Lung microvascular endothelial cell (primary cell): ENCODE measurements around the gene ANO2. TPM values are rescaled to one million over a fixed set of nuclear protein-coding genes. Genes with fewer than 3 reads are reported as not detected.

Experiments
- DNase-seq, 2 donors: peaks; one replicate each; pipeline versions ENCODE4 v3.0.0 to v3.0.0-alpha.2; 2010; ENCODE audit warnings: low read depth in 2 of 2
- total RNA-seq: library from RNA; depleted of rRNA; stranded (reverse); fragments of >200 nt; gene quantifications from 2 replicates; pipeline ENCODE4 v1.2.1, GENCODE V29; 2014

ANO2 gene
- total RNA-seq, 1 donor from 2014 or later = 84.1 TPM

DNA sequence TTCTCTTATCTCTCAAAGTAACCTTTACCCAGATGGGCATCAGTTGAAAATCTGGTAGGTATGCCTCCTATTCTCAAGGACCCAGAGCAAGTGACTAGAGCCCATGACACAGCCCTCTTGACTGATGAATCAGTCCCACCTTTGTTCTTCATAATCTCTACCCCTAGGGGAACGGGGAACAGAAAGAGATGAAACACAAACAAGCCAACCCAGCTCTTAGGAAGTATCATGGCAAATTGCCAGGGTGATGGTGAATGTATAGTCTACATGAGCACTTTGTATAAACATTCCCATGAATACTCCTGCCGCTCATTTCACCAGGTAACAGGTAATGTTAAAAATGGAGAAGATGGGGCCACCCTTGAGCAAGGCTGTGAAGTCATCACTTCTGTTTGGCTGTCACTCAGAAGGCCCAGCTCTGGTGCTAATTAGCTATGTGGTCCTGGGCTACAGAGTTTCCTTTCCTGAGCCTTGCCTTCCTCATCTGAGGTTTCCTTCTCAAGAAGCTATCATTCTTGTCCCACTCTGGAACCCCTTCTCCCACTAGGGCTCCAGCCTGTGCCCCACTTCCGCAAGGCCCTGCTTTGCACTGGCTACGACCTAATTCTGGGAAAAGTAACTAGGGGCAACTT is 161.7 kb downstream of the ANO2 start:
- DNase-seq = peak in 1 of 2 donors; percentile 50

DNA sequence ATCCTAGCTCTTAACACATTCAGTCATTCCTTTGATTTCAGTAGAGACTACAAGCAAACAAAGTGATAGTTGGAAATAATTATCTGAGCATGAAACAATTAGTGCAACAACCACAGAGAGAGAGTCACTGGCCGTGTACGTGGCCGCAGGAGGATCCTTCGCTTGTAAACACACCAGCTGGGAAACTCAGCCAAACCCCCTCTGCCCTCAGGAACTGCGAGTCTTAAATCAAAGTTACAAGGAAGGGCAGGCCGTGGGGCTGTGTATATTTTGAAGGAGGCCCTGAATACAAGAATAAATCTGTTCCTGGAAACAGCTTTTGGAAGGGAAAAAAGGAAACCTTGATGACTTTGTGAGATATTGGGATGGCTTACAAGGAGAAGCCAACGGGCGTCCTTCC is 164.5 kb downstream of the ANO2 start:
- DNase-seq = no peak

DNA sequence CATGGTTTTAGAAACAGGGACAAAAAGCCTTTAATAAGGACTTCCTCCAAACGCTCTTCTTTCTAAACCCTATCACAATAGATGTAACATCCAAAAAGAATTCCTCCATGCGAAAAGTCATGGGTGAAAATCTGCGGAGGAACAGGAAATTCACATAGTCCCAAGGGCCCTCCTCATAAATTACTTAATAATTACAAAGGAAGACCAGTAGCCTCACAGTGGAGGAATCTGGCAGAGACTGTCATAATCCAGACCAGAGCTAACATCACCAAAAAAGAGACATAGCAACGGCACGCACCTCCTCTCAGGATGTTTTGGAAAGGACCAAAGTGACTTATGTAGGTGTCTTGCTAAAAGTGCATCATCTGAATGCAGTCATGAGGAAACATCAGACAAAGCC is 165.7 kb downstream of the ANO2 start:
- DNase-seq = no peak

DNA sequence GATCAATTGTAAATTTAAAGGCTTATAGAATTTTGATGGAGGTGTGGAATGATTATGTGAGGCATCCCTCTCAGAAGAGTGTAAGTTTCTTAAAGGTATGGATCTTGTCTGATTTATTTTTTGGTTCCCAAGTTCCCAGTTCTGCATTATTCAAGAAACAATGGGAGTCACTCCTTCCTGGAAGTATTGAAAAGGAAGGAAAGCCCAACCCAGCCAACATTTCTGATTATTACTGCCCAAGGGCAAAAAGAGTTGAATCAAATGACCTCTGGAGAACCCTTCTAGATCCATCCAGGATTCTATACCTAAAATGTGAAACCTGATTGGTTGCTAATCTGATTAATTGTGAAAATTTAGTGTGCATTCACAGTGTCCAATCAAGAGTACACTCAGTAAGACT is 166.2 kb downstream of the ANO2 start:
- no peak for DNase-seq

DNA sequence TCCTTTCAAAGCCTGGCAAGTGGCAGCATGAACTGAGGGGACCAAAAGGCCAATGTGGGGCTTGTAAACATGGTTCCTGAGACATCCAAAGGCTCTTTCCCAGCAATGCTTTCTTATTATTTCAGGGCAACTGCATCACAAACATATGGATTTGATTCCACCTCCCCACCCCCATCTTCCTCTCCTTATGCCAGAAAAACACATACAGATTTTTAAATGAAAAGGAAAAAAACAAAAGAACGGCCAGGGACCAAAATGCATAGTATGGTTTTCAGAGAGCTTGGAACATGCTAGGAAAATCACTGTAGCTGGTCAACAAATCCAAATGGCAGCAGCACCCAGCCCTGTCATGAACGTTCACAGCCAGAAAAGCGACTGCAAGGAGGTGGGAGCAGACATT is 167.6 kb downstream of the ANO2 start:
- no peak for DNase-seq

DNA sequence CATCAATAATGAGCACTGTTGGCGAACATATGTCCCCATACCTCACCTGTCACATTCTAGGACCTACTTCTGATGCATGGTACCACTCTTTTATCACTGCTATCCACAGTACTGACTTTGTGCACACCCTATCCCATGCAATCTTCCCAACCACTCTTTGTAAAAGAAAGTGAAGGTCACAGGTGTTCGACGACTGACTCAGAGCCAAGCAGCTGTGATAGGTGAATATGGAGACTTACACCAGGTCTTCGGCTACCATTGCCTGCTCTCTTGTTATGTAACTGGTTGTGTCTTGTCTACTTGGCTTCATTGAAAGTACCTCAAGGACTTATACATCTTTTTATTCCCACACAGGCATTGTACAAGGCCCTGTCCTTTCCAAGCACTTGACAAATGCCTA is 169.0 kb downstream of the ANO2 start:
- no peak for DNase-seq

DNA sequence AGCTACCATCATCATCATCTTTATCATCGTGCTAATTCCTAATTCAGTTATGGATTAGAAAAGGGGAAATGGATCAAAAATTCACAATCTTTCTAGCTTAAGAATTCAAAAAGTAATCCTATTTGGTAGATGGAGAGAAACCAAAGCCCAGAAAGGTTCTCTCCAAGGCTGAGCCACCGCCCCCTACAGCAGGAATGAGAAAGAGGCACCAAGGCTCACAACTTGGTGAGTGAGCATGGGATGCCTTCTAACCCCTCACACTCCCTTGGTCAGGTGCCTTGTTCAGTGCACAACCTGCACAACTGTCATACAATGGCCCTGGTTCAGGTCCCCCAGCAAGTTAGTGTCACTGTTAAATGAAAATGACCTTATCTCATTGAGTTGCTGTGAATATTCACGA is 171.5 kb downstream of the ANO2 start:
- DNase-seq = no peak

DNA sequence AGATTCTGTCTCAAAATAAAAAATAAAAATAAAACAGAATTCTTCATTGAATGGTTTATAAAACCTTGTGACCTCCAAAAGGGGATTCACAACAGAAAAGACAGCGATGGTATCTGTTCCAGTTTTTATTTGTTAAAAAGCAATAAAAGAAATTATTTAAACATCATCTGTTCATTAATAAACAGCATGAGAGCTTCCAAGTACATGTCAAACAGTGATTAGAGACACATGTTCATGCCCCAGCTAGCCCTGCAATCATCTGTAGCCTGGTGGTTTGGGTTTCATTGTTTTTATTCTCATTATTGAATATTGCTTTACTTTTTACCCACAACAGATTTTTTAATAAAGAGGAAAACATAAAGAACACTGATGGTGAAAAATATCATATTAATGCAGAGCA is 173.3 kb downstream of the ANO2 start:
- no peak for DNase-seq

DNA sequence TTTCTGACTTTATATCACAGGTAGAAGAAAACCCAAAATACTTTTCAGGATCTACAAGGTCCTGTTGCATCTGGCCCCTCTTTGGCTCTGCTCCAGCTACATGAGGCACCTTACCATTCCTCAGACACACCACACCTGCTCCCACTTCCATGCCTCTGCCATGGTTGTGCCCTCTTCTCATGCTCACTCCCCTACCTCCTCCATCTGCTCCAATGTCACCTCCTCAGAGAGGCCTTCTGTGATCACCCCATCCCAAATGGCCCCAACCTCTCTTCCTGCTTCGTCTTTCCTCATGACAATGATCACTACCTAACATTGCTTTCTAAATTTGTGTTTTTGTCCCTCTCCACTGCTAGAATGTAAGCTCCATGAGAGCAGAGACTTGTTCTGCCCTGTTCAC is 174.3 kb downstream of the ANO2 start:
- no peak for DNase-seq

DNA sequence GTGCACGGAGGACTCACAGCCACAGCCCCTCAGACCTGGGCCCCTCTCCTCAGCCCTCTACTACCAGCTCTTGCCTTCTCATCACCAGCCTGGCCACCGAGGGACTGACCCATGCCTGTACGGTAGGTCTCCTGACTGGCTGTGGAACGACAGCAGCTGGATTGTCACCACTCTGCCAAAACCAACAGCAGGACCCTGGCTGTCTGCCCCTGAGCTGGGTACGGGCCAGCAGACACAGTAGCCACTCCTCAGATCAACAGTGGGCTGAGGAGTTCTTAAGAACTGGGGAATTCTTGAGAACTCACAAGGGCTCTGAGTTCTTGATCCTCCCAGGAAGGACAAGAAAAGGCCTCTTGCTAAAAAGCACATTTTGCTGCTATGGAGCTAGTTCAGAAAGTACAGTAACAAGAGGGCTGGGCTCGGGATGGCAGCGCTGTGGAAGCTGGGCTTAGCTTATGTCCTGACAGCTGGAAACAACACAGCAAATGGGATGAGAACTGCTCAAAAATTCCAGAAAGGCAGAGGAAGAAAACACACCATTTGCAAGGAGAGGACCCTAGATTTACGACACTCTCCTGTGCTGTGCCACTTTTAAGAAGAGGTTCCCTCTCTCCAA is 176.4 kb downstream of the ANO2 start:
- DNase-seq = peak in 1 of 2 donors; percentile 69

DNA sequence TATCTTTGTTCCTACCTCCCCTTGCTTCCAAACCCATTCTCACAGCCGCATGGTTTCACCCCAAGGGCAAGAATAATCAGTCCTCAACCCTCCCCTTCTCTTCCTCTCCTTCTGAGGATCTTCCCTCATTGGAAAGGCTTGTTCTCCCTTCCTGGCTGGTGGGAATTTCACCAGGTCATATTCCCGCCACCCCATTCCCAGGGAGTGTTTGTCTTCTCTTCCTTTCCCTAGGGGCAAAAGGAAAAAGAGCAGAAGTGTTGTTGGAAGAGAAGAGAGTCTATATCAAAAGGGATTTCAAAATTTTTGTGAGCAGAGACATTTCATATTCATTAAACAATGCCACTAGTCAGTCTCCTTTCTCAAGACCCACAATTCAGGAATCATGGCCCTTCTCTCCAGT is 176.9 kb downstream of the ANO2 start:
- no peak for DNase-seq

DNA sequence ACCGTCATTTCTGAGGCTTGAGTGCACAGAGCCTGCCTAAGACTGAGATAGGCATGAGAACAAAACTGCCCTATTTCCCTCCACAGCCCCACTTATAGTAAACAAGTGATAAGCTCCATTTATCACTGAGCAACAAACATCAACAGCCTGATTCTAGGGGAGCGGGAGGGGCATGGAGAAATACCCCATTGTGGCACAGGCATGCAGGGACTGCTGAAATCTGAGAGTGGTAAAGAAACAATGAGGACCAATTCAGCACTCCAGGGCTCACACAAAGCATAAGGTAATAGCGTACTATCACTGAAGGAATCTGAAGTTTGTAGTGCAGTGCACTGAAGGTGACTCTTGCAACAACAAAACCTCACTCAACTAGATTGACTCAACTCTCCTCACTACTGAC is 186.7 kb downstream of the ANO2 start:
- no peak for DNase-seq

DNA sequence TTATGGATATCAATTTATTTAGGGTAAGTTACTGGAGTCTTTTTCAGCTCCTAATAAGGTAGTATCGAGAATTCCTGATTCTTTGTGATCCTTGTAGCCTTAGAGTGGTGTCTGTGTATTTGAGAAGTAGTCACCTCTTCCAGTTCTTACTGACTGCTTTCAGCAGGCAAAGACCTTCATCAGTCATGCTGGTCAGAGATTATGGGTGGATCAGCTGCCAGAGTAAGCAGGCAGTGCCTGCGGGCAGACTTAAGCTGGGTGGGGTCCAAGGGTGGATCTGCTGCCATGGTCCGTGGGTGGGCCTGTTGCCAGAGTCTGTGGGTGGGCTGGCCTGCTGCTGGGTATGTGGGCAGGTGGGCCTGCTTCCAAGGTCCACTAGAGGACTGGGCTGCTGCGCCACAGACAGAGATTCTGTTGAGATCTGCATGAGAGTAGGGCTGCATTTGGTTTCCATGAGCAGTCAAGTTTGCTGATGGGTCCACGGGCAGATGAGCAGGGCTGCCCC is 188.7 kb downstream of the ANO2 start:
- DNase-seq = no peak

DNA sequence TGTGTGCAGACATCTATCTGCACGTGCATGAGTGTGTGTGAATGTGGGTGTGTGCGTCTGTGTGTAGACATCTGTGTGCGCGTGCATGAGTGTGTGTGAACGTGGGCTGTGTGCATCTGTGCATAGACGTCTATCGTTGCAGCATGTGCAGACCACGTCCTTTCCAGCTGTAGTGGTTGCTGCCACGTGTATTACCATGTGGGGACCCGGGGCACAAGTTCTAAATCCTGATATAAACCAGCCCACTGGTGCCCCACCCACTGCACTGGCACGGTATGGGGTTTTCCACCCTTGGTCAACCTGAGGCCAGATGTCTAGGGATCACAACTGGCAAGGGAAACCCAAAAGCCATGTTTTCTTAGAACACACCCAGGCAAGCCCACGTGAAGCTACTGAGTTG is 197.0 kb downstream of the ANO2 start:
- DNase-seq = no peak

DNA sequence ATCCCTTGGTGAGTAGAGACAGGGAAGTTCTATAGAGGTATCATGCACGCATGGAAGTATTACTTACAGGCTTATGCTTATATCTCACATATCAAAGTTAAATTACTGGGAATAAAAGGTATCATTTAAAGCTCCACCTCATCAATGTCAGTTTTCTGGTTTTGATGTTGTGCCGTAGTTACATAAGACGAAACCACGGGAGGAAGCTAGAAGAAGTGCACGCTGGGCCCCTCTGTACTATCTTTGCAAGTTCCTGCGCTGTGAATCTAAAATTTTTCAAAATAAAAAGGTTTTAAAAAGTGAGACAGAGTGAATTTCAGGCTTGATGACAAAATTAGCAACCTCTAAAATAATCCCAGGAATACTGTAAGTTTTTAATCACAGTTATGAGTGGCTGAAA is 198.1 kb downstream of the ANO2 start:
- DNase-seq = no peak

DNA sequence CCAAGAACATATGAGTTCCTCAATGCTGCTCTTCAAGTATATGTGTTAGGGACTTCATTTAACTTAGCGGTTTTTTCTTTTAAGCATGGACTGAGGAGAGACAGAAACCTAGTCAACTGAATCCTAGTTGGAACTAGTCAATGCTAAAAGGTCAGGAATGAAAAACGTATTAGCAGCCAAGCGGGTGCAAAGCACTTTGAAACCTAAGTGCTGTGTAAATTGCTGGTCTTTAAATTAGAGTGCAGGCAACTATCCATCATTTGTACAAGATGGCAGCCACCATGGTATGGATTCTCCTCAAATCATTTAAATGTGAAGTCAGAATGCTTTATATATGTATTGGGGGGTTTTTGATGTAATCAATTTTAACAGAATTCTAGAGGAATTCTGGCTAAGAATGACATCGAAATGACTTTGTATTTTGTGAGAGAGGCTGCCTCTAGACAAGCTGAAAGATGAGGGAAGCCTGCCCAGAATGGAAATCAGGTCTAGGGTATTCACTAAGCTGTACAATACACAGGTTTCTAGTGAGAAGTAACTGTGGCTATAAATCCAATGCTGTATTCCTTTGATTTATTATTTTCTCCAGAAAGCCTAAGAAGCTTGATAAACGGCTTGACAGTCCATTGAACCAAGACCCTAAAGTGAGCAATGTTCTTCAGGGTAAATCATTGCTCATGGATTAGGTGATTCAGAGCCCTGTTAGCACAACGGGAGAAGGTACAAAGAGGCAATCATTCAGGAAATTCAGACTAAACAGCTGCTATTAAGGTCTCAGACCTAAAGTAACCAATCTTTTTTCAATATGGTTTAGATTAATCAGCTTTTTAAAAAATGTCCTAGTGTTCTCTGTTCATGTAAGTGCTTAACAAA is 198.8 kb downstream of the ANO2 start:
- no peak for DNase-seq

DNA sequence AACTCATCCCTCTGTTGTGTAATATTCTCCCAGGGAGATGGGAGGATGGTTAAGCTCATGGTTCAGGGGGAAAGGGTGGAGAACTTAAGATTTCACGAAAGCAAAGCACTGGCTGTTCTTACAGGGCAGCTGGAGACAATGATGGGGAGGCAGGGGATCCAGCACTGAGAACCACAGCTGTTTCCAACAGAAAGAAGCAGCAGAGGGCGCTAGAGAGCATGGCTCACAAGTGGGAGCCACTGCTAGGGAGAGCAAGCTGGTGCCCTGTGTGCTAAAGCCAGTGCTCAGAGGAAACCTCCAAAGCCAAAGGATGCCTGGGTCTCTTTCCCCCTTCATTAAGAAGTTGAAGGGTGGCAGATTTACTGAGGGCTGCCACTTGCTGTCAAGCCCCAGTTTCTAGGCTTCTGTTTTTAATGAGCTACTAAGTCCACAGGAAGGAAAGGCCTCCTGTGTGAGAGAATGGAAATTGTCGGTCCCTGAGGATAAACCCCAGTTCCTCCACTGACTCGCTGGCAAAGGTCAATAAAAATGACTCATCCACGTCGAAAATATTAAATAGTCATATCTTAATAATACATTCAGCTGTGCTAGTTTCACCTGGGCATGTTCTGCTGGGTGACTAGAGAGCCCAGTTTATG is 199.7 kb downstream of the ANO2 start:
- peak; percentile 83 to 93 for DNase-seq

DNA sequence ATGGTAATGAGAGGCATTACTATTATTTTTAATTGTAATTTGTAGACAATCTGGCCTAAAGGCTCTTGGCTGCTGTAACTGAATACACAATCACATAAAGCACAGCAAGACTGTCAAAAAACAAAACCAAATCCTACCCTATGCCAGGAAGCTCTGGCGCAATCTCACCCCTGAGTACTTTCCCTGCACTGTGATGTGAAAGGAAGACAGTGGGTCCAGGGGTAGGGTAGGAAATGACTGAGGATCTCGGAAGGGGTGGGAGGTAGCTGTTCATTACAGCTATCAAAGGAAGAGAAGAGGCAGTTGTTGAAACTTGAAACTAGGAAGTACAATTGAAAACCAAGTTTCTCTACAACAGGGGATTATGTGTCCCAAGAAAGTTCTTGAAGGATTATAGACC is 202.8 kb downstream of the ANO2 start:
- no peak for DNase-seq

DNA sequence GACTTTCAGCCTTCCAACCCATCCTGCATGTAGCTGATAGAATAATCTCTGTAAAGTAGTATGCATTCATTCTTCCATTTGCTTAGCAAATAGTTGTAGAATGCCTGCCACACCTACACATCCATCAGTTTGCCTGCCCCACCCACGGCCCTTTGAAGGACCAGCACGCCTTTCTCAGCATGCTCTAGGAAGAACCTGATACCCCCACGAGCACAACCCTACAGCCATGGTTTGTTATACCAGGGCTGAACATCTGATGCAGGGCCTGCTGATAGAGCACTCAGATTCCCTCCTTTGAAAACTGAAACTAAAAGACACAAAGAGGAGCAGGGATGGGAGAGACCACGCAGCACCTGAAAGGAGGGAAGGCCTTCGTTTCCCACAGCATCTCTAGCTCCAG is 205.1 kb downstream of the ANO2 start:
- no peak for DNase-seq

DNA sequence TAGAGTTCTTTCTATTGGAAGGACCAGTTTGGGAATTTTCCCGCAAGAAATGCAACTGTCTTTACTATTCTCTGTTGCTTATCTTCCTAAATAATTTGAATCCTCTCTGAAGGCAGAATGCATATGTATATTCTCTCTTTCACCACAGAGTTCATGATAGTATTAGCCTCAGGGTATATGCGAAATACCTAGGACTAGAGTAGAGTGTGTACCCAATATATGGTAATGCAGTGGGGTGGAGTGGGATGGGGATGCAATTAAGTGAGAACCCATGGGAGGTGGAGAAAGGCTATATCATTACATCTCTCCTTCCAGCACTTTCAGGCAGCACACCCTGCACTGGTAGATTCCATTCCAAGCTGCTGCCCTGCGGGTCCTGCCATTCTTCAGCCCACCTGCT is 207.3 kb downstream of the ANO2 start:
- no peak for DNase-seq

DNA sequence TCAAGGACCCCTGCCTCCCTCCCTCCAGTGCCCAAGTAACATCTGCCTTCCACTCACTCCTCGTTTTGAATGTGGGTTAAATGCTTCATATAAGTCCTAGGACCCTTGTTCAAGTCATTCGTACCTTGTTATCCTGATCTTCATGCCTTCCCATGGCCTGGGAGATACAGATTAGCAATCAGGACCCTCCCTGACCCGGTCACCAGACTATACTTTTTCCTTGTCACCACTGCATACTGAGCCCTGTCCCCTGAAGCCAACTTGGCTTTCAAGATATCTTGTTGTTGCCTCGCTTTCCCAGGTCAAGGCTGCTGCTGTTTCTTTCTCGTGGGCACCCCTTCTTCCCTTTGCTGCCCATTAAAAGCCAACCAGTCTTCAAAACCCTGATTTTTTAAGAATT is 208.5 kb downstream of the ANO2 start:
- DNase-seq = no peak

DNA sequence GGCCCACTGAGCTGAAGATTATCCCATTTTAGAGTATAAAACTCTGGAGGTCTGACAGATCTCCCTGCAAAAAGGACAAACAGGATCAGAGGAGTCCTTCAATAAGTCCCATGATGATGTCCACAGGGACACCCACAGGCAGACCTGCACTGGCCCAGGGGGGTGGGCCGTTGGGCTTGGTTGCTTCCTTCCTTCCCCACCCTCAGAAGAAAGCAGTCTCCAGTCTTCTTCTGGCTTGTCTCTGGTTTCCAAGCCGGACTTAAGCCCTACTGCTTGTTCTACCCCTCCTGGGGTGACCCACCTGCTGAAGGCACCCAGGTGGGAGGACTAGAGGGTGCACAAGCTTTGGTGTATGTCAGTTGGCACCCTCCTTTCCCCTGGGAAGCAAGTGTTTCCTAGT is 209.0 kb downstream of the ANO2 start:
- no peak for DNase-seq
